SK-N-SH (cell line): ENCODE measurements around the gene KIFC3. TPM values are rescaled to one million over a fixed set of nuclear protein-coding genes. Genes with fewer than 3 reads are reported as not detected.

Source experiments
- CTCF ChIA-PET: fragments of 300-600, 350-600 bp; formaldehyde crosslinking; extraction: SDS; loops from one replicate; lab custom pipeline; 2021; lab: Yijun Ruan, JAX
- POLR2A ChIA-PET: fragments of 350-600 bp; sonication (Branson Sonifier 250); formaldehyde crosslinking; extraction: SDS; loops from one replicate; lab custom pipeline; 2020; ENCODE audit warnings: antibody characterized with exemption, inconsistent platforms; lab: Yijun Ruan, JAX
- DNase-seq: peaks from one replicate; pipeline ENCODE4 v3.0.0; 2012
- H2AFZ ChIP-seq: fragments of 200-600 bp; sonication (generic); 2 replicates; pipeline ENCODE4 v1.8.1; 2016; ENCODE audit warnings: antibody characterized with exemption, mild to moderate bottlenecking, low read depth
- H3F3A ChIP-seq: fragments of 200-600 bp; sonication (generic); replicated peaks from 2 replicates; pipeline ENCODE3; 2016; ENCODE audit warnings: antibody characterized with exemption, mild to moderate bottlenecking; ENCODE audit not compliant: insufficient read depth
- H3K27ac ChIP-seq, 2 experiments: fragments of 200-500 bp in 1 of 2; fragments of 200-600 bp in 1 of 2; sonication (Bioruptor generic) in 1 of 2; sonication (generic), shearing (Covaris generic) in 1 of 2; 2 replicates each; pipeline versions ENCODE4 v1.5.1 to v1.6.1; 2014 to 2016; ENCODE audit warnings: low read depth in 2 of 2, inconsistent platforms in 1 of 2, low read length in 1 of 2, mild to moderate bottlenecking in 1 of 2, mixed read lengths in 1 of 2
- H3K27me3 ChIP-seq: fragments of 200-600 bp; sonication (generic), shearing (Covaris generic); 2 replicates; pipeline ENCODE4 v1.6.1; 2016; ENCODE audit warnings: mixed run types; ENCODE audit not compliant: insufficient read depth
- H3K36me3 ChIP-seq, 2 experiments: fragments of 200-500 bp in 1 of 2; fragments of 200-600 bp in 1 of 2; sonication (Bioruptor generic) in 1 of 2; sonication (generic) in 1 of 2; replicated peaks in 1 of 2; 2 replicates each; pipeline versions ENCODE3 to v1.5.1; 2014 to 2016; ENCODE audit warnings: low read length in 1 of 2, mild to moderate bottlenecking in 1 of 2; ENCODE audit not compliant: insufficient read depth in 2 of 2, control insufficient read depth in 1 of 2
- H3K4me1 ChIP-seq, 2 experiments: fragments of 200-500 bp in 1 of 2; fragments of 200-600 bp in 1 of 2; sonication (Bioruptor generic) in 1 of 2; sonication (generic), shearing (Covaris generic) in 1 of 2; 2 replicates each; pipeline versions ENCODE4 v1.5.1 to v1.6.1; 2014 to 2016; ENCODE audit warnings: low read depth in 1 of 2, low read length in 1 of 2, mixed run types in 1 of 2; ENCODE audit not compliant: insufficient read depth in 2 of 2, control insufficient read depth in 1 of 2
- H3K4me2 ChIP-seq: fragments of 200-600 bp; sonication (generic), shearing (Covaris generic); 2 replicates; pipeline ENCODE4 v1.6.1; 2017; ENCODE audit warnings: mixed run types
- H3K4me3 ChIP-seq, 2 experiments: fragments of 200-500 bp in 1 of 2; fragments of 200-600 bp in 1 of 2; sonication (Bioruptor generic) in 1 of 2; sonication (generic), shearing (Covaris generic) in 1 of 2; 2 replicates each; pipeline versions ENCODE4 v1.5.1 to v1.8.1; 2014 to 2016; ENCODE audit warnings: low read depth in 2 of 2, inconsistent platforms in 1 of 2, low read length in 1 of 2, mild to moderate bottlenecking in 1 of 2, mixed read lengths in 1 of 2, moderate library complexity in 1 of 2
- H3K79me2 ChIP-seq: fragments of 200-600 bp; sonication (generic); 2 replicates; pipeline ENCODE4 v1.8.1; 2017; ENCODE audit warnings: mild to moderate bottlenecking; ENCODE audit not compliant: insufficient read depth
- H3K9ac ChIP-seq: fragments of 200-600 bp; sonication (generic); 2 replicates; pipeline ENCODE4 v1.6.1; 2017; ENCODE audit warnings: mixed run types
- H3K9me2 ChIP-seq: fragments of 200-600 bp; sonication (generic); 2 replicates; pipeline ENCODE4 v1.6.1; 2017; ENCODE audit warnings: mixed run types
- H3K9me3 ChIP-seq: fragments of 200-600 bp; sonication (generic); 2 replicates; pipeline ENCODE4 v1.6.1; 2017; ENCODE audit warnings: mixed run types, mild to moderate bottlenecking, moderate library complexity
- H4K20me1 ChIP-seq: fragments of 200-600 bp; sonication (generic); 2 replicates; pipeline ENCODE4 v1.6.1; 2017; ENCODE audit warnings: mild to moderate bottlenecking, mixed run types; ENCODE audit not compliant: insufficient read depth
- EZH2phosphoT487 ChIP-seq: fragments of 200-600 bp; sonication (generic); IDR thresholded peaks from 2 replicates; pipeline ENCODE4 v1.6.1; 2017; ENCODE audit warnings: low read depth, mixed run types, mild to moderate bottlenecking, antibody characterized with exemption, moderate library complexity, borderline replicate concordance
- FOSL2 ChIP-seq: IDR thresholded peaks from 2 replicates; pipeline ENCODE4 v1.4.0; 2012; ENCODE audit warnings: low read depth, mild to moderate bottlenecking, moderate library complexity, borderline replicate concordance
- FOXJ3 ChIP-seq: sonication (generic); formaldehyde crosslinking; IDR thresholded peaks from 2 replicates; pipeline ENCODE4 v1.5.1; 2020; ENCODE audit warnings: mild to moderate bottlenecking, missing genetic modification reagents
- FOXM1 ChIP-seq: IDR thresholded peaks from 2 replicates; pipeline ENCODE4 v1.4.0; 2012; ENCODE audit warnings: low read depth, mild to moderate bottlenecking
- GATA2 ChIP-seq: sonication (generic); formaldehyde crosslinking; IDR thresholded peaks from 2 replicates; pipeline ENCODE4 v1.5.0; 2020; ENCODE audit warnings: mild to moderate bottlenecking, missing genetic modification reagents
- JUND ChIP-seq: IDR thresholded peaks from 2 replicates; pipeline ENCODE4 v1.4.0; 2012
- MAX ChIP-seq: IDR thresholded peaks from 2 replicates; pipeline ENCODE4 v1.4.0; 2012; ENCODE audit warnings: low read depth
- MEF2A ChIP-seq: IDR thresholded peaks from 2 replicates; pipeline ENCODE4 v1.4.0; 2012; ENCODE audit warnings: low read depth, borderline replicate concordance
- MXI1 ChIP-seq: IDR thresholded peaks from 2 replicates; pipeline ENCODE4 v1.6.1; 2012; ENCODE audit warnings: mild to moderate bottlenecking, low read depth, low read length, improper control_type of control experiment
- NFIC ChIP-seq: IDR thresholded peaks from 2 replicates; pipeline ENCODE4 v1.4.0; 2012; ENCODE audit warnings: borderline replicate concordance
- NRF1 ChIP-seq: IDR thresholded peaks from 2 replicates; pipeline ENCODE4 v1.6.1; 2012; ENCODE audit warnings: low read depth, mild to moderate bottlenecking, low read length
- PBX3 ChIP-seq: IDR thresholded peaks from 2 replicates; pipeline ENCODE4; 2012
- POLR2AphosphoS5 ChIP-seq: IDR thresholded peaks from 2 replicates; pipeline ENCODE4 v1.6.1; 2012; ENCODE audit warnings: low read depth, low read length
- REST ChIP-seq: IDR thresholded peaks from 2 replicates; pipeline ENCODE4 v1.6.1; 2012; ENCODE audit warnings: mild to moderate bottlenecking, low read depth, low read length, moderate library complexity
- RFX5 ChIP-seq: IDR thresholded peaks from 2 replicates; pipeline ENCODE4 v1.6.1; 2012; ENCODE audit warnings: mild to moderate bottlenecking, improper control_type of control experiment, low read length
- SIN3A ChIP-seq: IDR thresholded peaks from 2 replicates; pipeline ENCODE4 v1.6.1; 2012; ENCODE audit warnings: low read depth, mild to moderate bottlenecking, low read length, moderate library complexity, borderline replicate concordance
- SMC3 ChIP-seq: IDR thresholded peaks from 2 replicates; pipeline ENCODE4 v1.6.1; 2012; ENCODE audit warnings: low read depth, low read length, improper control_type of control experiment
- TCF12 ChIP-seq: IDR thresholded peaks from 2 replicates; pipeline ENCODE4 v1.4.0; 2012
- TEAD4 ChIP-seq: IDR thresholded peaks from 2 replicates; pipeline ENCODE4 v1.4.0; 2012; ENCODE audit warnings: mild to moderate bottlenecking, borderline replicate concordance; ENCODE audit not compliant: insufficient read depth
- USF1 ChIP-seq: IDR thresholded peaks from 2 replicates; pipeline ENCODE4 v1.4.0; 2012; ENCODE audit warnings: low read depth, borderline replicate concordance
- YY1 ChIP-seq: IDR thresholded peaks from 2 replicates; pipeline ENCODE4 v1.4.0; 2012; ENCODE audit warnings: low read depth, mild to moderate bottlenecking
- ZBTB33 ChIP-seq: IDR thresholded peaks from 2 replicates; pipeline ENCODE4 v1.4.0; 2012; ENCODE audit warnings: low read depth, borderline replicate concordance
- WGBS: methylation state at CpG from one replicate; pipeline ENCODE4 v1.1.6; 2017; ENCODE audit warnings: low lambda C conversion rate; 5-methylcytosine and 5-hydroxymethylcytosine counted together
- polyA plus RNA-seq, 3 experiments: library from polyadenylated mRNA; depleted of rRNA; stranded (reverse); fragments of >200 nt; gene quantifications; 2 replicates each; pipeline ENCODE4 v1.2.3, GENCODE V29; 2012

The KIFC3 gene
- polyA plus RNA-seq, 1 of the 3 experiments (the other 2 are of a cell fraction): 65.4 TPM

GRCh38 chr16:57774705-57775285, 27.5 kb downstream of the KIFC3 start (continued):
- TF ChIP-seq ZBTB33 (no peak), TEAD4 (no peak), JUND (no peak), TCF12 (no peak), RFX5 (no peak), FOSL2 (no peak)

GRCh38 chr16:57773655-57774295, 28.5 kb downstream of the KIFC3 start:
- Histone ChIP-seq H4K20me1 (peaks cover 13% of the 10 kb centered on the region; the same call in 1 of the 2 replicates), H3F3A (peaks cover under 1% of the 10 kb centered on the region), H3K9me3 (no peaks in the 10 kb centered on the region), H3K27me3 (no peaks in the 10 kb centered on the region), H3K27ac (no peak overlapping the region), H3K9ac (no peak overlapping the region), H2AFZ (no peak overlapping the region), H3K4me1 (no peaks in the 10 kb centered on the region), H3K9me2 (no peaks in the 10 kb centered on the region), H3K36me3 (peaks cover 12 to 15% of the 10 kb centered on the region in 2 experiments), H3K4me3 (no peak overlapping the region), H3K4me2 (no peak overlapping the region), H3K79me2 (peaks cover 18% of the 10 kb centered on the region; the same call in 1 of the 2 replicates)
- WGBS: 72% methylated on average over 7 of the region's 11 CpGs
- TF ChIP-seq USF1 (no peak), JUND (no peak), FOXJ3 (CRISPR knock-in tag) (no peak), REST (no peak), FOSL2 (no peak), PBX3 (no peak), EZH2phosphoT487 (no peak), POLR2AphosphoS5 (no peak), NFIC (no peak), YY1 (no peak), TCF12 (no peak), GATA2 (CRISPR knock-in tag) (no peak), FOXM1 (no peak), MAX (no peak), SMC3 (no peak), NRF1 (no peak), MXI1 (no peak), MEF2A (no peak), SIN3A (no peak), TEAD4 (no peak)
- POLR2A ChIA-PET: no interaction called here
- DNase-seq: no peak
- CTCF ChIA-PET: interaction anchor here (0.9 to 1.0 kb wide), 2 partner anchors 17 to 21 kb away, joined by 4 read pairs; no protein-coding TSS in a partner anchor
